Measurements from ENCODE around the gene PDSS2.
A peak's percentile ranks its signal among the peaks of the same experiment; 100 is the strongest.

Gene PDSS2

DNA sequence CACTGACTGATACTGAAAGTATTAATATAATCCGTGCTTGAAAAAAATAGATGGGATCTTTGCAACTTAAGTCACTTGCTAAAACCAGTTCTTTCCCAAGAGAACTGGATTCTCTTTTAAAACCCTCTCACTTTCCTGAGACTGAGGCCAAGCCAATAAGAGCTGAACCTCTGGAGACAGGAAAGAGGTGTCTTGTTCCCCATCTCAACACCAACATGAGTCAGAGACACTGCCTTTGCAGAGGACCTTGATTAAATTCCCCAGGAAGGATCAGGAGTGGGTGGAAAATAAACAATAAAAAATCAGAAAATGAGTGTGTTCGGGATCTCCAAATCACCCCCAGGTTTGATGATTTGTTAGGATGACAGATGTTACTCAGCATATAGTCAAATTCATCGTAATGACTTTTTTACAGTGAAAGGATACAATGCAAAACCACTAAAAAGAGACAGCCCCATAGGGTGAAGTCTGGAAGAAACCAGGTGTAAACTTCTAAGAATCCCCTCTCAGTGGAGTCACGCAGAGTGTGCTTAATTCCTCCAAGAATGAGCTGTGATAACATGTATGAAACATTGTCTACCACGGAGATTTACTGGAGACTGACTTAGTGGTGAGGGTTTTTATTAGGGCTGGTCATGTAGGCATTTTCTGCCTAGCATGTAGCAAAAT lies 221.2 kb downstream of the PDSS2 start:
- H3K4me3 Mint-ChIP-seq = no peak overlapping the region
- H3K36me3 Mint-ChIP-seq (ENCODE audit: low read depth) = peaks cover 41% of the 10 kb centered on the region
- no peak for TF ChIP-seq CTCF (IDR thresholded peaks at IDR 0.05)
- no peaks in the 10 kb centered on the region for H3K27me3 Mint-ChIP-seq (ENCODE audit: low read depth, poor library complexity)
- H3K9me3 Mint-ChIP-seq = peaks cover 19% of the 10 kb centered on the region
- H3K27ac Mint-ChIP-seq = peak overlapping the region; percentile 86
- H3K4me1 Mint-ChIP-seq = peaks cover 11% of the 10 kb centered on the region
- DNase-seq = no peak

DNA sequence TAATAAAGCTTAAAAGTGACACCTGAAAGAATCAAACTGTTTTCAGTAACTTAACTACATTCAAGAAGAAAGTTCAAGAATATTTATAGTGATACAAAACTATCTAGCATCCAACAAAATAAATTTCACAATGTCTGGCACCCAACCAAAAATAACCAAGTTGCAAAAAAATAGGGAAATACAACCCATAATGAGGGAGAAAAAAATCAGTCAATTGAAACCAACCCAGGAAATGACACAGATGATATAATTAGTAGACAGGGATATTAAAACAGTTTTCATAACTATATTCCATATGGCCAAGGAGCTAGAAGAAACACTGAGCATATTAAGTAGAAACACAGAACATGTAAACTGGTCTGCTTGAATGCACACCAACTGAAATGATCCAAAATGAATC lies 223.9 kb downstream of the PDSS2 start:
- no peaks in the 10 kb centered on the region for H3K27me3 Mint-ChIP-seq (ENCODE audit: low read depth, poor library complexity)
- no peak overlapping the region for H3K27ac Mint-ChIP-seq
- peaks cover 11% of the 10 kb centered on the region for H3K4me1 Mint-ChIP-seq
- peaks cover 19% of the 10 kb centered on the region for H3K9me3 Mint-ChIP-seq
- TF ChIP-seq CTCF (IDR thresholded peaks at IDR 0.05) = no peak
- no peak for DNase-seq
- H3K36me3 Mint-ChIP-seq (ENCODE audit: low read depth) = peaks cover 35% of the 10 kb centered on the region
- H3K4me3 Mint-ChIP-seq = no peak overlapping the region

DNA sequence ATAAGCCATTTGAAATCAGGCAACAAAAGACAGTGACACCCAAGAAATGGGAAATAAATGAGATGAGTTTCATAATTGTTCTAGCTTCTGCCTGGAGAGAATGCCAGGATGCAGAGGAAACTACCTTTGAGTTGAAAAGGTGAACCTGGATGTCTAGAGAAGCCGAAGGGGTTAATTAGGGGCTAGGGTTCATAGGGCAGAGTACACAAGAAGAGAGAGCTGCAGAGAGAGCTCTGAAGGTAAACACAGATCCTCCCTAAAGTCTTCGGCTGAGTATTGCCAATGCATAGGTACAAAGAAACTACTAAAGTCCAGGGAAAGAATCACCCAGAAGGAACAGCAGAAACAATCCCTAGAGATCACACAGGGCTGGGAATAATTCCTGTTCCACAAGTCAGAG lies 224.4 kb downstream of the PDSS2 start:
- Mint-ChIP-seq H3K27ac (no peak overlapping the region), H3K27me3 (ENCODE audit: low read depth, poor library complexity) (no peaks in the 10 kb centered on the region), H3K36me3 (ENCODE audit: low read depth) (peaks cover 33% of the 10 kb centered on the region), H3K4me3 (no peak overlapping the region), H3K9me3 (peaks cover 19% of the 10 kb centered on the region), H3K4me1 (peaks cover 16% of the 10 kb centered on the region)
- no peak for TF ChIP-seq CTCF (IDR thresholded peaks at IDR 0.05)
- DNase-seq = no peak

DNA sequence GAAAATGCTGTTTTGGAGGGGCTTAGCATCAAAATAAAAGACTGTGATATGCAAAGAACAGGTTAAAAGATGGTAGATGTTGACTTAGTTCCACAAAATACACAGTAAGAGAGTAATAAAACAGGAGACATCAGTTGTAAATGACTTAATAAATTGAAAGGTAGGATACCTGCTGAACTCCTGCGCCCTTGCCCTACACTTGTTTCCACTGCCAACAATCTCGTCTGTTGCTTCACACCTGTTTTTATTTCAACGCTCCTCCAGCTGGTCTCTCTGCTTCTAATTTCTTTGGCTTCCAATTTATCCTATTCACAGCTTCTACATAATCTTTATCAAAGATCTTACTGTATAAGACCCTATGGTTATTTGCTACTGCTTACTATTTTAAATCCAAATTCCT lies 228.1 kb downstream of the PDSS2 start:
- Mint-ChIP-seq H3K4me3 (no peak overlapping the region), H3K4me1 (peaks cover 13% of the 10 kb centered on the region), H3K36me3 (ENCODE audit: low read depth) (peaks cover 27% of the 10 kb centered on the region), H3K27ac (no peak overlapping the region), H3K9me3 (peaks cover 14% of the 10 kb centered on the region), H3K27me3 (ENCODE audit: low read depth, poor library complexity) (no peaks in the 10 kb centered on the region)
- TF ChIP-seq CTCF (IDR thresholded peaks at IDR 0.05) = no peak
- DNase-seq = no peak

GRCh38 chr6:107230448-107230847 lies 228.9 kb downstream of the PDSS2 start:
- no peak overlapping the region for H3K27ac Mint-ChIP-seq
- no peaks in the 10 kb centered on the region for H3K27me3 Mint-ChIP-seq (ENCODE audit: low read depth, poor library complexity)
- H3K9me3 Mint-ChIP-seq = peaks cover 7% of the 10 kb centered on the region
- DNase-seq = no peak
- TF ChIP-seq CTCF (IDR thresholded peaks at IDR 0.05) = no peak
- H3K4me3 Mint-ChIP-seq = no peak overlapping the region
- peaks cover 16% of the 10 kb centered on the region for H3K4me1 Mint-ChIP-seq
- peaks cover 21% of the 10 kb centered on the region for H3K36me3 Mint-ChIP-seq (ENCODE audit: low read depth)

DNA sequence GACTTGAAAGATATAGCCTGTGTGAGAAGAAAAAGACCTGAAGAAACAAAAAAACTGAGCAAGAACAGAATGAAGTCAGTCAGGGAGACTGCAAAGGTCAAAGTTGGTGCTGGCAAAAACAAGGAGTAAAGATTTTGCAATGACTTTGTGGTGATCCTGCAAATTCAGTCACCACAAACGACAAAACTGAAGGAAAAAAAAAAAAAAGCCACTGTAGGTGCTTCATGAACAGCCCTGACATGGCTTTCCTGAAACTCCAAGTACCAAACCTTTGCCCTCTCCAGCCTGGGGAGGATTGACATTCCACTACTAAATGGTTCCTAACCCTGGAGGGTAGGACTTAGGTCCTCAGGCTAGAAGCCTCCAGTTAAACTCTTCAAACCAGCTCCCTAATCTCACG lies 229.3 kb downstream of the PDSS2 start:
- H3K36me3 Mint-ChIP-seq (ENCODE audit: low read depth) = peaks cover 16% of the 10 kb centered on the region
- no peak for TF ChIP-seq CTCF (IDR thresholded peaks at IDR 0.05)
- H3K9me3 Mint-ChIP-seq = peaks cover 2% of the 10 kb centered on the region
- H3K4me1 Mint-ChIP-seq = peaks cover 13% of the 10 kb centered on the region
- H3K4me3 Mint-ChIP-seq = no peak overlapping the region
- H3K27ac Mint-ChIP-seq = peak overlapping the region; percentile 41
- DNase-seq = no peak
- no peaks in the 10 kb centered on the region for H3K27me3 Mint-ChIP-seq (ENCODE audit: low read depth, poor library complexity)
